ENCODE measurements around the gene CTCF.

The CTCF gene

GRCh38 chr16:67534431-67534830 is 27.9 kb upstream of the CTCF start:
- no peak for DNase-seq

GRCh38 chr16:67535201-67535600 is 27.1 kb upstream of the CTCF start:
- no peak for DNase-seq

GRCh38 chr16:67537270-67537635 is 25.1 kb upstream of the CTCF start:
- DNase-seq = no peak

GRCh38 chr16:67537636-67538591 is 24.4 kb upstream of the CTCF start:
- DNase-seq = no peak

- no peak for DNase-seq
Measured at GRCh38 chr16:67538666-67539101, 23.6 kb upstream of the CTCF start.

GRCh38 chr16:67539271-67539670 is 23.1 kb upstream of the CTCF start:
- no peak for DNase-seq

GRCh38 chr16:67539691-67540635 is 22.4 kb upstream of the CTCF start:
- no peak for DNase-seq

- DNase-seq = no peak
Measured at GRCh38 chr16:67540756-67541155, 21.6 kb upstream of the CTCF start.

GRCh38 chr16:67541391-67542263 is 20.7 kb upstream of the CTCF start:
- no peak for DNase-seq

GRCh38 chr16:67542464-67542863 is 19.9 kb upstream of the CTCF start:
- no peak for DNase-seq

GRCh38 chr16:67543036-67543435 is 19.3 kb upstream of the CTCF start:
- no peak for DNase-seq

GRCh38 chr16:67543582-67543981 is 18.7 kb upstream of the CTCF start:
- DNase-seq = no peak

GRCh38 chr16:67544329-67544841 is 17.9 kb upstream of the CTCF start:
- peak; percentile 40 for DNase-seq

- no peak for DNase-seq
Measured at GRCh38 chr16:67544844-67545664, 17.3 kb upstream of the CTCF start.

GRCh38 chr16:67545665-67546024 is 16.7 kb upstream of the CTCF start:
- no peak for DNase-seq

GRCh38 chr16:67546091-67546501 is 16.2 kb upstream of the CTCF start:
- DNase-seq = no peak

- DNase-seq = peak; percentile 80
Measured at GRCh38 chr16:67546761-67547422, 15.4 kb upstream of the CTCF start.

- DNase-seq = peak; percentile 21
Measured at GRCh38 chr16:67547423-67548264, 14.7 kb upstream of the CTCF start.

GRCh38 chr16:67548265-67549126 is 13.8 kb upstream of the CTCF start:
- no peak for DNase-seq

Data from NCI-H2171 treated with DMSO at 0.1 percent for 48 hours (cell line).